HG02642 (cell line): Measurements from ENCODE around the gene BANP.
"Not testable (repeated sequence)": the region's sequence is repeated elsewhere in the genome, so short reads cannot be mapped to it uniquely, and the experiment has no call there.

ENCODE experiments used
- ATAC-seq: cut with Tn5 transposase; IDR thresholded peaks from one replicate; pipeline ENCODE4 v1.9.1; 2021; ENCODE audit warnings: mild to moderate bottlenecking; ENCODE audit not compliant: unreplicated experiment, poor library complexity

Gene BANP

DNA sequence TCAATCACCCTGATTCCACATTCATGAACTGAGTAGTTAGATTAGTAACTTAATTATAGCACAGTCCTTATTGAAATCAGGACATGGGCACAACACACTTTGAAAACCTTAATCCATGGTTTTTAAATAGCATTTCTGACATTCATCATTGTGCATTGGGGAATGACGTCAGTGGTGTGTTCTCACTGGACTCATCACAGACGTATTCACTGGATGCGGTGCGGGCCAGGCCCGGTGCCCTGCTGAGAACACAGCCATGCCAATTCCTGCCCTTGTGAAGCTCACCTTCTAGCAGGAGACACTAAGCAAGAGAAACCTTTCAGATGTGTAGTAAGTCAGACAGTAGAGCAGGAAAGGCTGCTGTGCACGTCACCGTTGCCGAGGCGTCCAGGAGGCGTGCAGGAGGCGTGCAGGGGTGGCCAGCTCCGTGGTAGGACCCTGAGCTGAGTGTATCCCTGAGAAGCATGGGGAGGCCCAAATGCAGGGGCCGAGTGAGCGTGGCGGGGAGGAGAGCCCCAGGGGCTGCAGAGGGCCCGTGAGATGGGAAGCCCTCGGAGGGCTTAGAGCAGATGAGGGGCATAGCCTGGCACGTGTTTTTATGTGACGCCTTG is 12.9 kb downstream of the BANP start:
- ATAC-seq = no peak

DNA sequence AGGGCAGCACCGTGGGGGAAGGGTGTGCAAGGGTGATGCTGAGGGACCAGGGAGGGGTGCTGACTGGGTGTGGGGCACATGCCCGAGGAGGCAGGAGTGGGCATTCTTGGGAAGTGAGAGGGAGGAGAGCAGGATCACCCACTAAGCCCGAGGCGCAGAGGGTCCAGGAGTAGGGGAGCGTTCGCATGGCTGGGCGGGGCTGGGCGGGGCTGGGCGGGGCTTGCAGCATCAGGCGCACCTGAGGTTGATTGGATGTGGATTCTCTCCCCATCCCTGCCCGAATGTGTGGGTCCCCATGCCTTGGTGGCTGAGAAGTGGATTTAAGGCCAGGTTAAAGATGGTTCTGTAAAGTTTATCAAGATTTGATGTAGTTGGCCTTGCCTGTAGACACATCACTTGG is 14.2 kb downstream of the BANP start:
- ATAC-seq = no peak

DNA sequence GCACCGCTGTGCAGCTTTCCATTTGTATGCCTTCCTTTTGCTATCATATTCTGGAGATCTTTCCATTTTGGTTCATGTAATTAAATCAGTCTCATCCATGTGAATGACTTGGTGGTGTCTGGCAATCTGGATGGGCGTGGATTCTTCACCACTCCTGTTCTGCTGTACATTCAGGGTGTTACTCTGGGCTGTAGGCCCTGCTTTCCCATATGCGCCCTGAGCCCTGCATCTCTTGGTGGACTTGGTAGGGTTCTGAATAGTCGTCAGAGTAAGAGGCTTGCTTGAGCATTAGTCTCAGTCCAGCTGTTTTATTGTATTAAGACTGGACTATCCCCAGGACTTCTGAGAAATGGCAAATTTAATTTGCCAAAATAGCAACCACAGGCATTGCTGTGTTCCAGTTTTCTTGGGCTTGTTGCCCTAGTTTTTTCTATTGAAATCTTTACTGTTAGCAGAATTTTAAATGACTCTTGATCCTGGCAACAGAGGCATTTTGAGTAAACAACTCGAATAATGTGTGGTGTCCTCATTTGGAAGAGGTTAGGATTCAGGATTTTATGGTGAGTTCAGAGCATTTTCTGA is 14.9 kb downstream of the BANP start:
- ATAC-seq = no peak

DNA sequence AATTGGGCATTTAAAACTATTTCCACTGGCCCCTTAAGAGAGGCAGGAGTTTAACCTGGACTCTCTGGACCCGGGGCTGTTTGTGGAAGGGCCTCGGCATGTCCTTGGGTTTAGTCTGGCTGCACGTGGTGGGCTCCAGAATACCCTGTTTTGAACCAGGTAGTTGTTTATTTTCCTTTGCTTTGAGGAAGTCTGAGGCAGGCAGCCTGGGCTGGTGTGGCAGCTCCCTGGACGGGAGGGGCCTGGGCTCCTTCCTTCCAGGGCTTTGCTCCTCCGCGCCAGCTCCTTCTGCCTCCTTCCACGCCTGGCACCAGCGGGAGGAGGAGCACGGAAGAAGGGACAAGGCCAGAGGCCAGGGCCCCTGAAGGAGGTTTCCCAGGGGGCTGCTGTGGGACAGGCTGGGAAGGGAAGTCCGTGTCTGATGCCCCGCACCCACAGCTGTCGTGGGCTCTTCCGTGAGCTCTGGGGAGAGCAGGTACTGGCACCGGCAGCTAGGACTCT is 15.5 kb downstream of the BANP start:
- ATAC-seq = no peak

DNA sequence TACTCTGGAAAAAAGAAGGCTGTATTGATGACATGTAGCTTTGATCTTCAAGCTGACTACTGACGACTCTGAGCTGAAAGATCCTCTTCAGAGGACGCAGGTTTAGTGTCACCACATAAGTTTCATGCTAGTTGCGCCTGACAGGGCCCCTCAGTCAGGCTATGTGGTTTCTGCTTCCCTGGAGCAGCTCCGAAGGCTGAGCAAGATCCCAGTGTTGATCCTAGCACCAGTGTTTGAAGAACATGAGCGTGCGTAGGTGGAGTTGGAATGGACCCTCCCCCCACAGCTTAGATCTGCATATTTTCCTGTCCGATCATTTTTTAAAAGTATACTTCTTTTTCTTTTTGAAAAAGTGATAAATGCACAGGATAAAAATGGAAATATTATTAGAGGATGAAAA is 17.3 kb downstream of the BANP start:
- ATAC-seq = no peak

DNA sequence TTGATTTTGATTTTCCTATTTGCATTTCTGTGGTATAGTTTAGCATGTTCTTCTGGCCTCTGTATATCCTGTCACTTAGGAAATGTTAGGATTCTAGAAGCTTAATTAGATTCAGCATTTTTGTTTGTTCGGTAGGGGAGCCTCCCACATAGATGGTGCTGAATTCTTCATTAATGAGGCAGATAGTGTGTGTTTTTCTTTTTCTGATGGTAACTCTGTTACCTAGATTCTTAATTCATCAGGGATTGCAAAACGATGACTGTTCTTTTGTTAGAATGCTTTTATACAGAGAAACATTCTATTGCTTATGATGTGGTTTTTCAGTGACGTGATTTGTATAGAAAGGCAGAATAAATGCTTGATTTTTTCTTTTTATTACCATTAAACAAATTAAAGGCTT is 19.0 kb downstream of the BANP start:
- no peak for ATAC-seq

DNA sequence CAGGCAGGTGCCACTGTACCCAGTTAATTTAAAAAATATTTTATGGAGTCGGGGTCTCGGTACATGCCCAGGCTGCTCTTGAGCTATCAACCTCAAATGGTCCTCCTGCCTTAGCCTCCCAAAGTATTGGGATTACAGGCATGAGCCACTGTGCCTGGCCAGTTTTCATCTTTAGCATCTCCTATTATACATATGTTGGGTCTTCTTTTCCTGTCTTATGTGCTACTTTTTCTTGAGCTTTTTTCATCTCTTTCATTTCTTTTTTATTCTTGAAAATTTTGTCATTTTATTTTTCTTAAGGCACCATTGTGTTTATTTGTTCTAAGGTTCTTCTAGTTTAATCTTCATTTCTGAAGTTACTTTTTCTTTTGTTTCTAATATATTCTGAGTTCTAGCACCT is 20.7 kb downstream of the BANP start:
- no peak for ATAC-seq

DNA sequence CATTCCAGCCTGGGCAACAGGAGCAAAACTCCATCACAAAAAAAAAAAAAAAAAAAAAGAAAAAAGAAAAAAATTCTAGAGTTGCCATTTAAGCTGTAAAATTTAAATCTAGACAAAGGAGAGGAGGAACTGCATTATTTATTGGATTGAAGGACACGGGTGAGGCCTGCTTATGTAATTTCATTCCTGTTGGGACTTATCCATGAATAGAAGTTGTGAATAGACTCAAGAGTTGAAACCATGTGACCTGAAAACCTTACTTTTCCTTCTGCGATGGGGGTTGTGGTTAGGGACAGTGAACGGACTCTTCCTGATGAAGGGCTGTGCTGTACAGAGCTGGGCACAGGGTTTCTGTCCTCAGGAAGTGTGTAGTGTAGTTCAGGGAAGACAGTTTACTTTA is 22.5 kb downstream of the BANP start:
- ATAC-seq = no peak

DNA sequence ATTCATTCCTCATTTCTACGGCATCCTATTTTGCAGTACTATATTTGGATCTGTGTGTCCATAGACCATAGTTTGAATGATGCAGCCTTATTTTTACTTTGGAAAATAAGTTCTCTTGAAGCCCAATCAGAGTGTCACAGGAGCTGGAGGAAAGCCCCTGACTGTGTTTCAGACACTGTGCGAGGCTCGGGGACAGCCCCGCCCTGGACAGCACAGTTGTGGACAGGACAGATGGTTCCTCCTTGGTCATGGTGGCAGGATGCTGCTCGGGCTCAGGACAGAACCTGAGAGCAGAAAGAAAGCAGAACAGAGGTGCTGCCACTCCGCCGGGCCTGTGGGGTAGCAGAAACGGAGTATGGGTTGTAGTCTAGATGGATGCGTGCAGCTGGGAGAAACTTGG is 22.9 kb downstream of the BANP start:
- ATAC-seq = no peak

DNA sequence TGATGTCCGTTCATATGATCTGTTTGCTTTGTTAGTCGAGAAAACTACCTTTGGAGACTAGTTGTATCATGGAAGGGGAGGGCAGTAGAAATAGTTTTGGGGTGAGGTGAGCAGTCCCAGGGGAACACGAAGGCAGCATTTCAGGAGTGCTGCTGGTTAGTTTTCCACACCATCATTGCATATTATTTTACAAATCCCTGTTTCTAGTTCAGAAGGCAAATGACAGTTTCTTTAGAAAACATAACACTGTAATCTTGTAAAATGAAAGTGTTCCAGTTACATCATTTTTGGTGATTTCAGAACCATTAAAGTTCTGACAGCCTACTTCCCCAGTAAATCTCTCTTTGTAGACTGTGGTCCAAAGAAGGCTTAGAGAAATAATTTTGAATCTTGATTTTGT is 25.4 kb downstream of the BANP start:
- no peak for ATAC-seq

DNA sequence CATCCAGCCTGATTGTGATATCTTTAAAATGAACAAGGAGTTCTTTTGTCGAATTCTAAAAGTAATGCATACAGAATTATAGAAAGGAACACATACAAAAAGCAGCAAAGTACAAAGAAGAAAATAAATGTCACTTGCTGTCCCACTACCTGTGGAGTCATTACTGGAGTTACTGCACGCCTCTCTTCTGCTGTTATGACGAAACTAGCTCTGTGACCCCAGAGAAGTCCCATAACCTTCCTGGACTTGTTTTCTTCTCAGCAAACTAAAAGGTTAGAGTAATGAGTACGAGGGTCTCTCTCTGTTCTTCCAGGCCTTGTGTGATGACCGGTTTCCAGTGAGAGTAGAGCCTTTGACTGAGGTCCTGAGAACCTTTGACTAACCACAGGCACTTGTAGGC is 26.9 kb downstream of the BANP start:
- no peak for ATAC-seq

DNA sequence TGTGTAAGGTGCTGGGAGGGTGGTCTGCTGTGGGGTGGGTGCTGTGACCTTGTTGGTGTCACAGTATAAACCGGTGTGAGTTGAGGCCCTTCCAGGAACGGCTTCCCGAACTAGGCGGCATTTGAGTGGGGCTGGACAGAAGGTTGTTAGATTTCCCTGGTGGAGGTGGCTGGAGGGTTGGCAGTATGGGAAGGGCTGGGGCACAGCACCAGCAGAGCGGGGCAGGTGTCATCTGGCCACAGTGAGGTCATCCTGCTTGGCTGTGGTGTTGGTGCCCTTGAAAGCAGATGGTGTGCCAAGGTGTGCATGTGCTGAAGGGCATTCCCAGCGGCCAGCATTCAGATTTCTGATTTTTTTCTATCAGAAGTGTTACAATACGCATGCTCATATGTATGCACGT is 28.1 kb downstream of the BANP start:
- no peak for ATAC-seq

DNA sequence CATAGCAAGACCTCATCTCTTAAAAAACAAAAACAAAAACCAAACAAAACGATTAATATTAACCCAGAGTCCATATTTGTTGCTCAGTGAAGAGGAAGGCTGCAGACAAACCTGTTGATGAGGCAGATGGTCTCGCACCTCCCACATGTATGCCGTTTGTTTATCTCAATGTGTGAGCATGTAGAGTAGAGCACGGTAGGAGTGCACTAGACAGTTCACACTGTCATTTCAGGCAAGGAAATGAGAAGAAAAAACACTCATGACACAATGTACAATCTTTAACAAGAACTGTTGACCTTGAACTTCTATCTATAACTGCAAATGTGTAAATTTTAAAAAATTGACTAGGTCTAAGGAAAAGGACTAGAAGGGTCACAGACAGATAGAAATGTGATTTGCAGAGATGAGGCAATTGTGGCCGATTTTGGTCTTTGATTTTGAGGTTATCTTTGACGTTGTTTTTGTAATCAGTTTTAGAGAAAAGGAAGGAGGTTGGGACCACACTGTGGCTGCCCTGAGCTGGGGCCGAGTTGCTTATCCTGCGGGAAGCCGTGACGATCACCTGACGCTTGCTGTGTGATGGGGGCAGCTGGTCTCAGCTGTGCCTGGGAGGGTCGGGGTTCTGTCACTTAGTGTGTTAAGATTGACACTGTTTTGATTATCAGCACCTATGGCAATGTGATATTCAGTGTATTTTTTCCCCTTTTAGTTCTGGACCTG is 28.8 kb downstream of the BANP start:
- ATAC-seq = not testable (repeated sequence)

DNA sequence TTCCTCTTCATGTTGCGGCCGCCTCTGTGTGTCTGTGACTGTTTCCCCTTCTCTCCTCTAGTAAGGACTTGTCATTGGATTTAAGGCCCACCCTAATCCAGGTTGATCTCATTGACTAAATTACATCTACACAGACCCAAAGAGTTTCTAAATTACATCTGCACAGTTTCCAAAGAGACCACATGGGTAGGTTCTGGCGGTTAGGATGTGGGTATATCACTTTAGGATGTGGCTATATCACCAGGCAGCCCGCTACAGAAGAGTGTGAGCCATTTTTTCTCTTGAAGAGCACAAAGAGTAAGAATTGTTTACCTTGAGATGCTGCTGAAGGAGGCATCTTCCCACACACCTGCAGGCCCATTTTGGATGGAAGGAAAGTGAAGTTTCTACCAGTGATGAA is 30.1 kb downstream of the BANP start:
- ATAC-seq = not testable (repeated sequence)

DNA sequence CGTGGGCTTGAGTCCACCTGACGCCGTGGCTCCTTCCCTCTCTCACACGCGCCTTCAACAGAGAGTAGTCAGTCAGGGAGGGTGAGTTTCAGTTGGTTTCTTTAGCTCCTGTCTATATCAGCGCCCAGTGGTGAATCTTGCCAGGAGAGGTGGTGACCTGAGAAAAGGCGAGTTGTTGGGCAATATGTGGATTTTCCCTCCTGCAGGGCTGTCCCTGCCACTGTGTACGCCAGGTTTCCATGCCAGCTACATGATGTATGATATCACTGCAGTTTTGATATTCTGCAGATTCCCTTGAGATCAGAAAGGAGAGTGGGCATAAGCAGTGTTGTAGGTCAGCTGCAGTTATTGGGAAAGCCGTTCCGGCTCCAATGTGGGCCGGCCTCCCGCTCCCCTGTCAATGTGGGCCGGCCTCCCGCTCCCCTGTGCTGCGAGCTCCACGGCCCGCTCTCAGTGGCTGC is 31.4 kb downstream of the BANP start:
- no peak for ATAC-seq

DNA sequence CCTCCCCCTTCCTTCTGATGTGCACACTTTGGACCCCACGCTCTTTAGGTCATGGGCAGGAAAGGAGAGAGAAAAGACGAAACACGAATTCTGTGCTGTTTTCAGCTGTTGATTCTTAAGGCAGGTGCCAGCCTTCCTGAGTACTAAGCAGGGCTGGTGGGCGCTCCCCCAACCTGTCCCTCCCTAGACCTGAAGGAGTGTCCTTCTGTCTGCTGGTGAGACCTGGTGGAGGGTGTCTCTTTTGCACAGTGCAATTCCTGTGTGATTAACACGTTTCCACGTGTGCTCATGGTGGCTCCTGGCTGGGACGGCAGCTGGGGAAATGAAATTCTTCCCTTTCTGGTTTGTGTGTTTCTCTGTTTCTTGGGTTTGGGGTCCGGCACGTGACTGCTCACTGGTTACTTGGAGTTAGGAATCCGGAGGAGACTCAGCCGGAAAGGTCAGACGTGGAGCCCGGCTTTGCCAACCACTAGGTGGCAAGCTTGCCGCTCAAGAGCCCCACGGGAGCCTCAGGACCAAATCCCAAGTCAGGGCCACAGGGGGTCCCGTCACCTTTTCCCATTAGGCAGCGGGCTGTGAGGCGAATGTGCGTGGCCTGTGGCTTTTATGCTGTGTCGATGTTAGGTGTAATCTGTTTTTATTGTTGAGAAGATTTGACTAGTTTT is 32.0 kb downstream of the BANP start:
- ATAC-seq = not testable (repeated sequence)

DNA sequence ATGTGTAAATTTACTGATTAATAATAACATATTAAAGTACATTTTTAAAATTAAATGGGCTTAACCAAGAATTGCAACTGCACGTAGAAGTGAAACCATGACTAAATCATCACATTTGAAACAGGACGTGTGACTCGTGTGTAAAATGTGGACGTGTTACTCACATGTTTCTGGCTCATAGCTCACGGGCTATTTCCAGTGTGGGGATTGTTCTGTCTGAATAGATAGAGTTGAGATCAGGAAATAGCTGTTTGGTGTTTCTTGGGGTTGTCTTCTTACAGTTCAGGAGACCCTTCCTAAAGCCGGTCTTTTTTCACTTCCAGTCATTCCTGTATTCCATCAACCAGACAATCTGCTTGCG is 32.5 kb downstream of the BANP start:
- not testable (repeated sequence) for ATAC-seq

DNA sequence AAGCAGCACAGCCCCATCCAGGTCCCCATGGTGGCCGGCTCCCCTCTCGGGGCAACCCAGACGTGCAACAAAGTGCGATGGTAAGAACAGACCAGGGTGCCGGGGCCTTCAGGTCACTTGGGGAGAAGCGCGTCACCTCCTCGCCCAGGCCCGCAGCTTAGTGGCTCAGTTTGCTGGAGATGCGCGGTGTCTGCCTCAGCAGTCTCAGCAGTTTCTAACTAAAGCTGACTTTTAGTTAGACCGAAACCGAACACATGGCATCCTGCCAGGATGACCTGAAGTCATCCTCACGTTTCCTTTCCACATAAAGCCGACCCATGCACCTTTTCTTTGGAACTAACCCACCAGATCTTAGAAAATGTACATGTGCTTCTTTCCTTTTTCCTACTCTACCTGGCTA is 32.9 kb downstream of the BANP start:
- not testable (repeated sequence) for ATAC-seq

DNA sequence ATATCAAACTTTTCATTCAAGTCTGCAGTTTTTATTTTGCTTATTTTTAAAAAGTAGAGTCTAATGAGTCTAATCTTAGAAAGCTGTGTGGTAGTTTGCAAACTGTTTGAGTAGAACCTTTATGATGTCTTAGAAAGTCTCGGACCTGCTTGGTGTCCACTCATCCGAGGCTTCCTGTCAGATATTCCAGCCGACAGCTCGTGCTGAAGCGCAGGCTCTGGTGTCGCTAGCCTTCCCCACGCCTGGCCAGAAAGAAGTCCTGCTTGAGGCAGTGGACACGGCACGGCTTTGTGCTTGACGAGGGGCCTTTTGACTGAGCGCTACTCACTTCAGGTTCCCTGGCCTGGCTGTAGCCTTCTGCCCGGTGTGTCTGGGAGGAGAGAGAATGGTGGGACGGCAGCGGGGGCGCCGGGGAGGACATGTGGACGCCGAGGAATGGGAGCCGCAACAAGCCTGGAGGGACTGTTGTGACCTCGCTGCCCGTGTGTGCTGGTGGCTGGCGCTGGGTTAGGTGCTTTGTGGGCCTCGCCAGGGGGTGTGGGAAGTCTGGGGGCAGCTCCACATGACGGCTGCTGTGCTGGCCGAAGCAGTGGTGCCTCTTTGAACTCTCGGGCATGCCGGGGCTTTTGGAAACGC is 33.5 kb downstream of the BANP start:
- ATAC-seq = no peak

DNA sequence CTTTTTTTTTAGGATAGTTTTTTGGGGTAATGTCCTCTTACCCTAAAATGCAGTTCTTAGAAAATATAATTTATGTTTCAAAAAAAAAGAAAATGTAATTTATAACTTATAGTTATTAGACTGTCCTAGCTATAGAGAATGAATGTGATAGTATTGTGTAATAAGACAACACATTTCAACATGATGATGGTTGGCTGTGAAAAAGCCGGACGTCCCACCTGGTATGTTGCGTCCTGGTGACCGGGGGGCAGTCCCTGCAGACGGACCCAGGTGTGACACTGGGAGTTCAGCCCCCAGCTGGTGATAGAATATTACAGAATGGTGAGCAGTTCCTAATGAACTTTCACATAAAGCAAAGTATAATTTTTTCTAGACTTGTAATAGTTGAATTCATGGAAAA is 34.3 kb downstream of the BANP start:
- not testable (repeated sequence) for ATAC-seq

DNA sequence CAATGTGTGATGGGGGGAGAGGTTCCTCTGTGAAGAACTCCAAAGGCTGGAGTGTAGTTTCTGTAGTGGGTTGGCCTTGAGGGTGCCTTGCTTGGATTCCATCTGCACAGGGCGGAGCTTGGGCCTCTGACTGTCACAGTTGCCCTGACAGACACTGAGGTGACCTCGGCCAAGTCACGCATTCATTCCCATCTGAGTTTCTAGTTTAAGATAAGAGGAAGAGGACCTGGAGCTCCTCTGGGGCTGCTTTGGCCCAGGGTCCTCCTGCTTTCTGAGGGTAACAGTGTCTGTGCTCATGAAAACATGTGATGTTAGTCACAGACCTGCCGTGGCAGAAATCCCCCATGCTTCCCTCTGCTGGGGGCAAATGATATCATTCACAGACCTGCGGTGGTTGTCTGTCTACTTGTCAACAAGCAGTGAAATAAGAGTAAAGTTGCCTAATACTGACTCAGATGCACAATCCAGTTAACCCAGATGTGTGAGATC is 35.2 kb downstream of the BANP start:
- not testable (repeated sequence) for ATAC-seq
